Thyroid gland (tissue), 4 donors: ENCODE results near the gene VSIG2. TPM values are rescaled to one million over a fixed set of nuclear protein-coding genes. Genes with fewer than 3 reads are reported as not detected.

Experiments used
- DNase-seq, 2 donors: peaks; one replicate each; pipeline ENCODE4 v3.0.0-alpha.2; 2019
- H3K27ac ChIP-seq, 3 donors: fragments of 200-600 bp; sonication (generic); 1 replicate in 2 of 3; 2 replicates in 1 of 3; pipeline ENCODE4 v1.5.1; 2016 to 2019; ENCODE audit warnings: mild to moderate bottlenecking in 1 of 3, moderate library complexity in 1 of 3
- H3K27me3 ChIP-seq: fragments of 200-600 bp; sonication (generic); one replicate; pipeline ENCODE4 v1.5.1; 2019
- H3K36me3 ChIP-seq, 2 donors: fragments of 200-600 bp; sonication (generic); one replicate each; pipeline ENCODE4 v1.5.1; 2016 to 2019
- H3K4me1 ChIP-seq, 2 donors: fragments of 200-600 bp; sonication (generic); one replicate each; pipeline ENCODE4 v1.5.1; 2017 to 2019
- H3K4me3 ChIP-seq, 3 donors: fragments of 200-600 bp; sonication (generic); replicated peaks in 1 of 3; 1 replicate in 2 of 3; 2 replicates in 1 of 3; pipeline ENCODE4 v1.5.1; 2016; ENCODE audit warnings: mild to moderate bottlenecking in 1 of 3
- H3K9me3 ChIP-seq: fragments of 200-600 bp; sonication (generic); one replicate; pipeline ENCODE4 v1.5.1; 2017
- POLR2A ChIP-seq, 2 donors: fragments of 450-650 bp; IDR thresholded peaks; one replicate each; pipeline ENCODE4 v1.6.1; 2017; ENCODE audit warnings: antibody characterized with exemption in 2 of 2, mild to moderate bottlenecking in 2 of 2, moderate library complexity in 1 of 2
- WGBS, 2 donors: methylation state at CpG; one replicate each; pipeline ENCODE4 v1.1.5; 2017; 5-methylcytosine and 5-hydroxymethylcytosine counted together
- intact Hi-C: fragments of 100-400 bp; cut with DNase I; formaldehyde crosslinking; loops from one replicate; pipeline ENCODE4 v1.15.1; 2023
- total RNA-seq, 4 donors: library from RNA; depleted of rRNA; stranded (reverse); fragments of >200 nt; gene quantifications; one replicate each; pipeline ENCODE4 v1.2.3, GENCODE V29; 2016
- TF ChIP-seq, protein P1 (sequence below), 6 experiments: fragments of 200-600 bp in 3 of 6; fragments of 450-650 bp in 3 of 6; sonication (generic) in 3 of 6; IDR thresholded peaks; one replicate each; pipeline ENCODE4 v1.5.1; 2016 to 2019; ENCODE audit warnings: antibody characterized with exemption in 6 of 6, mild to moderate bottlenecking in 2 of 6, inconsistent platforms in 1 of 6, moderate library complexity in 1 of 6

VSIG2 gene
- total RNA-seq, 4 donors from 2014 or later: 23.7 to 54.5 (median 28.8) TPM

DNA sequence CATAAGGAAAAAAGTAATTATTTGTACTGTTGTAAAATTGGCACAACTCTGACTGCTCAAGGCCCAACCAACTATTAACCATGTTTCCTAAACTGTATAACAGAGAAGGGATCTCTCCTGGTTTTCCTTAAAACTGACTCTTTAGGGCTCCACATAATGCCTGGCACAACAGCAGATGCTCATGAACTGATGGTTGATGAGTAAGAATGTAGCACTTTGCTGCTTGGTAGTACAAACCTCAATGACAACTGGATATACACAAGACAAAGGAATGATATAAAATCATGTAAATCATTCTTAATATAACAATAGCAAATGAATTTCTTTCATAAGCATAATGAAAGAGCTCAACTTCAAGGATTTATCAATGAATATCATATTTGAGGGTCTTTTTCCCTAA lies 36.5 kb upstream of the VSIG2 start:
- DNase-seq: no peak
- H3K27ac ChIP-seq: no peak overlapping the region
- intact Hi-C loops: no loop called here
- no peaks in the 10 kb centered on the region for H3K27me3 ChIP-seq
- no peaks in the 10 kb centered on the region for H3K36me3 ChIP-seq
- peaks cover 14 to 25% of the 10 kb centered on the region in 2 donors for H3K4me1 ChIP-seq
- H3K9me3 ChIP-seq: no peaks in the 10 kb centered on the region
- no peak overlapping the region for H3K4me3 ChIP-seq
- TF ChIP-seq, protein P1, sequence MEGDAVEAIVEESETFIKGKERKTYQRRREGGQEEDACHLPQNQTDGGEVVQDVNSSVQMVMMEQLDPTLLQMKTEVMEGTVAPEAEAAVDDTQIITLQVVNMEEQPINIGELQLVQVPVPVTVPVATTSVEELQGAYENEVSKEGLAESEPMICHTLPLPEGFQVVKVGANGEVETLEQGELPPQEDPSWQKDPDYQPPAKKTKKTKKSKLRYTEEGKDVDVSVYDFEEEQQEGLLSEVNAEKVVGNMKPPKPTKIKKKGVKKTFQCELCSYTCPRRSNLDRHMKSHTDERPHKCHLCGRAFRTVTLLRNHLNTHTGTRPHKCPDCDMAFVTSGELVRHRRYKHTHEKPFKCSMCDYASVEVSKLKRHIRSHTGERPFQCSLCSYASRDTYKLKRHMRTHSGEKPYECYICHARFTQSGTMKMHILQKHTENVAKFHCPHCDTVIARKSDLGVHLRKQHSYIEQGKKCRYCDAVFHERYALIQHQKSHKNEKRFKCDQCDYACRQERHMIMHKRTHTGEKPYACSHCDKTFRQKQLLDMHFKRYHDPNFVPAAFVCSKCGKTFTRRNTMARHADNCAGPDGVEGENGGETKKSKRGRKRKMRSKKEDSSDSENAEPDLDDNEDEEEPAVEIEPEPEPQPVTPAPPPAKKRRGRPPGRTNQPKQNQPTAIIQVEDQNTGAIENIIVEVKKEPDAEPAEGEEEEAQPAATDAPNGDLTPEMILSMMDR (IDR thresholded peaks at IDR 0.05): no peak
- no peak for TF ChIP-seq POLR2A (IDR thresholded peaks at IDR 0.05)

DNA sequence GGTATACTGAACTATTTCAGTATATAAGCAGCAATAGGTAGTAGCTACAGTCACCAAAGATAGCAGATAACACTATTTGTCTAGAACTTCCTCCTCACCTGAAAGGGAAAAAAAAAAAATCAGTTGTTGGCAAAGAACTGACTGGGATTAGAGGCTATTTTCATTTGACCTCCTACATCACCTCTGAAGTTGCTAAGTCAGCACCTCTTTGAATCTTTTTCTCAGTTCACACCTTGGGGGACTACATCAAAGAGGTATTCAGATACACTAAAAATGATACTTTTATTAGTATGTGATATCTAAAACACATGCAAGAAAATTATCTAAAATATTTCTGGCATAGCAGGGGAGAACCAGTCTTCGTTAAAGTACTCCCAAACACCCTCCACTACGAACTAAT lies 32.0 kb upstream of the VSIG2 start:
- 94 to 97% methylated on average over 2 of the region's 2 CpGs for WGBS, 2 donors
- Histone ChIP-seq H3K27me3 (no peaks in the 10 kb centered on the region), H3K4me1 (peaks cover 5 to 8% of the 10 kb centered on the region in 2 donors), H3K9me3 (no peaks in the 10 kb centered on the region), H3K36me3 (no peaks in the 10 kb centered on the region), H3K27ac (no peak overlapping the region), H3K4me3 (no peak overlapping the region)
- intact Hi-C loops: no loop called here
- DNase-seq: no peak
- TF ChIP-seq, protein P1 (IDR thresholded peaks at IDR 0.05): no peak
- no peak for TF ChIP-seq POLR2A (IDR thresholded peaks at IDR 0.05)

DNA sequence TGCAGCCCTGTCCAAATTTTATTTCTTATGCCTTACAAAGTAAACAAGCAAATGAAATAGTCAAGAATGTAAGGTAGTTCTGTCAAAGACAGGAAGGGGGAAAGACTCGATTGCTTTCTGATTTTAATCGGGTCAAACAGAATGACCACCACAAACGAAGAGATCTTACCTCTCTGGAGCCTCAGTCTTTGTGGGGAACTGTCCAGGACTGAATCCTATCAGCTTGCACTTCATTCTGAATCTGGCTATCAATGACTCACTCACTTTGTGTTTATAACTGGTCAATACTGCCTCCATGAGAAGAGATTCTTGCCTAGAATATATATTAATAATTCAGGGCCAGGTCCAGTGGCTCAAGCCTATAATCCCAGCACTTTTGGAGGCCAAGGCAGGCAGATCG lies 30.9 kb upstream of the VSIG2 start:
- TF ChIP-seq POLR2A (IDR thresholded peaks at IDR 0.05): no peak
- TF ChIP-seq, protein P1 (IDR thresholded peaks at IDR 0.05): no peak
- no peak for DNase-seq
- WGBS, 2 donors: 93 to 95% methylated on average over 4 of the region's 4 CpGs
- Histone ChIP-seq H3K4me3 (no peak overlapping the region), H3K36me3 (no peaks in the 10 kb centered on the region), H3K9me3 (no peaks in the 10 kb centered on the region), H3K27me3 (no peaks in the 10 kb centered on the region), H3K4me1 (peaks cover 6 to 8% of the 10 kb centered on the region in 2 donors), H3K27ac (no peak overlapping the region)
- intact Hi-C loops: no loop called here

DNA sequence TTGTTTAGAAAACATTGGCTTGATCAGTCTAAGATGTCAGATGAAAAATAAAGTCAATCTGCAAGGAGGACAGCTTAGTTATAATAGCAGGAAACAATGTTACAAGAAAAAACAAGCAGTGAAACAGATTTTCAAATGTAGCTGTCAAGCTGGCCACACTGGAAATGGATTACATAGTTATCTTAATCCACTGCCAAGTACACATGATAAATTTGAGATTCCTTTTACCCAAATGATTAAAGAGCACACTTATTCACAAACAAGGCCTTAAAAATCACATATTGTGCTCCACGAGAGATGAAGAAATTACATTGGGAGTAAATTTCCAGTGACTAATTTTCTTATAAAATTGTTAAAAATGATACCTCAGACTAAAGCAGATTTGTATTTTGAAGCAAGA lies 27.5 kb upstream of the VSIG2 start:
- no peaks in the 10 kb centered on the region for H3K27me3 ChIP-seq
- no peaks in the 10 kb centered on the region for H3K36me3 ChIP-seq
- no peak overlapping the region for H3K4me3 ChIP-seq
- H3K4me1 ChIP-seq: peaks cover 8 to 12% of the 10 kb centered on the region in 2 donors
- H3K9me3 ChIP-seq: no peaks in the 10 kb centered on the region
- no peak overlapping the region for H3K27ac ChIP-seq
- no peak for DNase-seq
- TF ChIP-seq, protein P1 (IDR thresholded peaks at IDR 0.05): no peak
- TF ChIP-seq POLR2A (IDR thresholded peaks at IDR 0.05): no peak
- intact Hi-C loops: no loop called here
- WGBS, 2 donors: 82 to 90% methylated on average over 1 of the region's 1 CpG

DNA sequence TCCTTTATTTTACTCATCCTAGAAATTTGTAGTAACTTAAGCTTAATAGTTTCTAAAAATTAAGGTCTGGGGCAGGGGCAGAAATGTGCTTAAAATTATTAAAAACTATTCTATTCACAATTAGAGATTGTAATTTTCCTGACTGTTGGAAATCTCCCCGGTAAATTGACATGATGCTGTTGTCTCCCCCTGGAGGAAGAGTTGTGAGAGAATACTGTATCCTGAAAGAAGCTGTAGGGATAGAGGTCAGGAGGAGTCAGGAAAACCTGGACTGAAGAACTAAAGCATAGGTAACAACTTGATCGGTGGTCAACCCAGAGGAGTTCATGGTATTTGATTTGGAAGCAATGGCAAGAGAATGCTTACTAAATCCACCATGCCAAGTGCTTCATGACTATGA lies 26.2 kb upstream of the VSIG2 start:
- Histone ChIP-seq H3K27ac (no peak overlapping the region), H3K4me3 (no peak overlapping the region), H3K9me3 (no peaks in the 10 kb centered on the region), H3K4me1 (peaks cover 0 to 12% of the 10 kb centered on the region in 2 donors), H3K36me3 (no peaks in the 10 kb centered on the region), H3K27me3 (no peaks in the 10 kb centered on the region)
- intact Hi-C loops: no loop called here
- TF ChIP-seq, protein P1 (IDR thresholded peaks at IDR 0.05): peak in 3 of 6 experiments; percentile 4 to 24 (median 21)
- TF ChIP-seq POLR2A (IDR thresholded peaks at IDR 0.05): no peak
- DNase-seq: no peak
- WGBS, 2 donors: 83 to 84% methylated on average over 2 of the region's 2 CpGs
